Endometrium (tissue), 2 donors: ENCODE data around the gene EFCAB12.
"Not testable (repeated sequence)": the region's sequence is repeated elsewhere in the genome, so short reads cannot be mapped to it uniquely, and the experiment has no call there.

Experiments
- FAIRE-seq: peaks from 2 replicates; lab custom pipeline; 2012; peaks lifted over from hg19 to GRCh38; lab: Jason Lieb, UNC
- donor health status: control.
- donor health status: control.

EFCAB12 gene

DNA sequence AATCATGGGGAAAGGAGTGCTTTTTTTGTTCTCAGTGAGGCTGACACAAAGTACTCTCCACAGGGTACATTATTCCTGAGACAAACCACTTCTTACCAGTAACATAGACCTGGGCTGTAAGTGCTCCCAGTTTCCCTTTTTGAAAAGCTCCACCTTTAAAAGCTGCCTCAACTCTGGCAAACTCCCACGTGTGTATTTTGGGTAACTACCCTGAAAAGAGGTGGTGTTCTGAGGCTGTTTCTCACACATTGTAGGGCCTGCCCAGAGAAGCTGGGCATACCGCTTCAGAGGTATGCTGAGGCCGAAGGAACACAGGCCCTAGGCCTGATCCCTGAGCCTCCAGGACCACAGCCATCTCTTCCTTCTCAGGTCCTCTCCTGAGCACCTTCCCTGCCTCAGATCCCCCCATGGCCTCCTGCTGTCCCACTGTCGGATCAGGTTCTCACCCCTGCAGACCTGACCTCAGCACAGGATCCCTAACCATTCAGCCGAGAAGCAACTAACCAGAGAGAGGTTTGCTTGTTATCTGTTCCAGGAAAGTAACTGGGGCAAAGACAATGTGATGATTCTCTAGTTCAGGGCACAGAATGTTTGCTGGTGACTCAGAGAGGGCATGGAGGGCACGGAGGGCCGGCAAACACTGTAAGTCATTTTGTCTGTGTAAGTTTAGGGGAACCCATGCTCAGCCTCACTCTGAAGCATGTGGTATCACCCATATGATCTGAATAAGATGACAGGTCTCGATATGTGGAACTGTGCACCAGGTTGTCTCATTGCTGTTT, 36.1 kb downstream of the EFCAB12 start:
- FAIRE-seq = not testable (repeated sequence)

DNA sequence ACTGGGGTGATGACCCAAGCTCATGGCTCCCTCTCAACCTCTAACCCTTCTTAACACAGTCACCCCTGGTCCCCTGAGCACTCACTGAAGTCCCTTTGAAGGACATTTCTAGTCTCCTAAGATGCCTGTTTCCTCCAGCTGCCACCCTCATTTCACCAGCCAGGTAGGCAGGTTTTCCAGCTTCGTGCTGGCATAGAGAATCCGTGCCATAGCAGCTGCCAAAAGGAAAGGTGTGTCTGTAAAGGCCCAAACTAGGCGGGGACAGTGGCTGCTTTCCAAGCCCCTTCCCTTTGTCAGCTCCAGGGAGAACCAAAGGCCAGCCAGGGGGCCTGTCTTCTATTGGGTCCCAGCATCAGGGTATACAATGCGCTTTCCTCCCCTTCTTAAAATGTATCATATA, 36.9 kb downstream of the EFCAB12 start:
- not testable (repeated sequence) for FAIRE-seq

DNA sequence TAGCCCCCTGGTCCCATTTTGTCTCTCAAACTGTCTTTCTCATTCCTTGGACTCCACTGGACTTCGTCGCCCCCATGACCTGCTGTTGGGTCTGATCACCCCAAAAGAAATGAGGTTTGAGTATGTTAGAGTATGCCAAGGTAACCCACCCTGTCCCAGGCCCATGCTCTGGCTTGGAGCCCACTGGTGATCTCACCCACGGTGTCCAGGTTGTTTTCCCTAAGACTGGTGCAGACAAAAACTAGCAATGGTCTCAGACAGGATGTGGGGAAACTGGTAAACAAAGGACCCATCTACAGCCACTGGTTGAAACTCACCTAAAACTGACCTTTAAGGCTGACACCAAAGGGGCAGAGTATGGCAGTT, 38.9 kb downstream of the EFCAB12 start:
- no peak for FAIRE-seq

DNA sequence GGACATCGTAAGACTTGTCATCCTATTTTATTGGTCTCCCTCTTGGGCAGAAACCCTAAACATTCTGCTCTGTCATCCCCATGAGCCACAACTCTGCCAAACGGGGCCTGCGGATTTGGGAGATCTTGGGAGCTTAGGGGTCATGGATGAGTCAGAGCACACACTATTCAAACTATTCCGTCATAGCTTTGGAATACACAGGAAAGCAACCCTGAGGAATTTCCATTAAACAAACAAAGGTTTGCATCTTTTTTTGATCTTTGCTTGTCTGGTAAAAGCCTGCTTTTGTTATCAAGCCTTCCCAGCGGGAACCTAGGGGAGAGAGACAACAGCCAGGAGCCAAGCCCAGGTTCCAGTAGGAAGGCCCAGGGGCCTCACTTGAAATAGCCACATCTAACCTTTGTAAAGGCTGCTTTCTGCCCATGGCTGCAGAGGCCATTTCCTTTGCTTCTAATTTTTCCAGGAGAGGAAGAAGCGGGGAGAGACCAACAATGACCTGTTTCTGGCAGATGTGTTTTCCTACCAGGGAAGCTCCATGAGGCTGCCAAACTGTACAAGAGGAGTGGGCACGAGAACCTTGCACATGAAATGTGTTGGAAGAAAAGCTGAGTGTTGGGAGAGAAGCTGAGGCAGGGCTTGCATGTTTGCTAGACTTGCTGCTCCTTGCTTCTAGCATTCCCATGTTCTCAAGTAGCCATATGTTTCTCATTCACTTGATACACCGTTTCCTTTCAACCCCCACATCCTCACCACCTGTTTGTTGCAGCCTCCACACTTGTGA, 39.5 kb downstream of the EFCAB12 start:
- FAIRE-seq = not testable (repeated sequence)

DNA sequence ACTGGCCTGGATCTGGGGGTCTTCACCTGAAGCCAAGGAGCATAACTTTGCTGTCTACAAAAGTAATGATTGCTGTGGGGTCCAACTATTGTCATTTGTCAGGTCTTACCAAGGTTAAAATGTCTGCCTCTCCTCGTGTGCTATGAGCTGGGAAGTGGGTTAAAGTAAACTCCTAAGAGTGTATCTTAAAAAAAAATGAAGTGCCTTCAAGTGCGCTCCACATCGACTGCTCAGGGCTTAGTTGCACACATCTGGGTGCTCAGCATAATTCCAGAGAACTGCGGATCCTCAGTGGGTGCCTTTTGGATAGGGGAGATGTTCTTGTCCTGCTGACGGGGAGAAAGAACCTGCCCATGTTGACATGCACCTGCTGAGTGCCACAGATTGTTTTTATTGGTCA, 40.9 kb downstream of the EFCAB12 start:
- no peak for FAIRE-seq

DNA sequence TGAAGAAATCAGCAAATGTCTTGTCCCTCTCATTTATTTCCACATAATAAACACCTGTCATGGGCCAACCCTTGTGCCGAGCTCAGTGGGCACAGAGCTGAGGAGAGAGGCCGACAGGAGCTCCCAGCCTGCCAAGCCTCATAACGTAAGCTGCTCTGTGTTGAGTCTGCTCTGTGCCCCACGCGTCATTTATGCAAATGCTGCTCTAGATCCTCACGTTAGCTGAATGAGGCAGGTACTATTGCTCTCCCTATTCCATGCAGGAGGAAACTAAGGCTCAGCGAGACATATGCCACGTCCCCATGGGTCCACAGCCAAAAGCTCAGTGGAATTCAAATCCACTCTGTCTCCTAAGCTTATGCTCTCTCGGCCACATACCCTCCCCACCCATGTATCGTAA, 41.5 kb downstream of the EFCAB12 start:
- FAIRE-seq = no peak

DNA sequence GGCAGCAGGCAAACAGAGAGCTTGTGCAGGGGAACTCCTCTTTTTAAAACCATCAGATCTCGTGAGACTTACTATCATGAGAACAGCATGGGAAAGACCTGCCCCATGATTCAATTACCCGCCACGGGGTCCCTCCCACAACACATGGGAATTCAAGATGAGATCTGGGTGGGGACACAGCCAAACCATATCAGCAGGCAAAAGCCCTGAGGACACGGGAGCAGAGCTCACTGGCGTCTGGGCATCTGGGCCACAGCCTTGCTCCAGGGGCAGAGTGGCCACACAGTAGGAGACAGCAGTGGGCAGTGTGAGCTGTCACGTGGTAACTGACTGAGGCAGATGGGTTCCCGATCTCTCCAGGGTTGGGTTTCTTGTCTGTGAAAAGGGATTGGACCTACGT, 42.9 kb downstream of the EFCAB12 start:
- not testable (repeated sequence) for FAIRE-seq

DNA sequence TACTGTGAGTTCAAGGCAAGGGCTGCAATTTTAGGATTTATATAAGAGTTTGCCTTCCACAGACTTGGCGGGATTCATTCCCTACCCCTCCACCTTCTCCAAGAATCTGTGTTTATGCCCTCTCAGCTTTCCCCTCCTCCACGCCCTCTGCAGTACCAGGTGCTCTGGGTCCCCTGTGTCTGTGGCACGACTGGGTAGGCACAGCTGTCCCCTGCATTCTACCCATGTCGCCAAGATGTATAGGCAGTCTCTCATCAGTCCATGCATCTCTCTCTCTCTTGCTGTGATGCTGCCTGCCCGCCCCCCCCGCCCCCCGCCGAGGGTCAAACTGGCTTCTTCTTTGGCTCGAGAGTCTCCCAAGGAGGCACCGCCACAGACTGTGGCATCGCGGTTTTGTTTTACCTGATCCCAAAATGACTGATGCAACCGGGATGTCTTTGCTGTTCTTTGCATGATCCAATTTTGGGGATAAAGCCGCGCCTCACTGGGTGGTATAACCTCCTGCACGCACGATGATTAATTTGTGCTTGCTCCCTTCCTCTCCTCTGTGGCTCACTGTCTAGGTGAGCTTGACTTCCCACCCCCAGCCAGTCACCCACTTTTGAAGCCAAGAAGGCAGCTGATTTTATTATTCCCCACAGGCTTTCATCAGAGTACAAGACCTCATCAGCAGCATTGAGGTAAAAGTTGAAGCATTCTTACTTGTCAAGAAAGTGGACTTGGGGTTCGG, 43.7 kb downstream of the EFCAB12 start:
- no peak for FAIRE-seq

DNA sequence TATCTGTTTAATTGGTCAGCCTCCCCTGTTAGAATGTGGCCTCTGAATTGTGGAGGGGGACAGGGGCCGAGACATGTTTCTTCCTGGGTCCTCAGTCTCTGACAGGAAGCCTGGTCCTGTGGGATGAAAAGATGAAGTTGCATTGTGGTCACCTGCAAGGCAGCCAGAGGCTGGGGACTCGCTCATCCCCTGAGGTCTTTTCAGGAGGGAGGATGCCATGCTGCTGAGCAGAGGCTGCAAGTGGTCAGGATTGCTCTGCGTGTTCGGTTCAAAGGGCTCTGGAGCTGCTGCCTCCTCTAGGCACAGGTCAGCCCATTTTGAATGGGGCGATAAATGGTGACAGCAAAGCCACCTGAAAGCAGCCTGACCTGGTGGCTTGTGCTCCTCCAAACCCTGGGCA, 44.3 kb downstream of the EFCAB12 start:
- not testable (repeated sequence) for FAIRE-seq

DNA sequence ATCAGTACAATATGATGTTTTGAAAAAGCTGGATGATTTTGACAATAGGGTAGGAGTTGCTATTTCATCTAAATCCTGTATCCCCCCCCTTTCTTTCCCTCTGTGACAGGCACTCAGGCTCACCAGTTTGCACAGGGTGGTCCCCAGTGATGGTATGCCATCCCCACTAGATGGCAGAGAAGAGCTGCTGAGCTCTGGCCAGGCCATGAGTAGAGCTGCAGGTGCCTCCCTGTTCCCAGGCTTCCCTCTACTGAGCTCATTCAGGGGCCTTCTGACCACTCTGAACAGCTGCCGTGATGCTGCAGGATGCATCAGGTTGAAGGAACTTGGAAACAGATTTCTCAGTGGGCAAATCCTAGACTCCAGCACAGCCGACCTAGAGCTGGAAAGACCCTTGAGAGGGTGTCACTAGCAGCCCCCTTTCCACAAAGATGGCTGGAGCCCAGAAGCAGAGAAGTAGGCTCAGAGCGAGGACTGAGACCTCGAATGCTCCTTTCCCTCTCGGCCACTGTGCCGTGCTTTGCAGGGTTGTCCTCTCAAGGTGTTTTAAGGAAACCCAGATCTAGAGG, 45.1 kb downstream of the EFCAB12 start:
- FAIRE-seq = no peak

DNA sequence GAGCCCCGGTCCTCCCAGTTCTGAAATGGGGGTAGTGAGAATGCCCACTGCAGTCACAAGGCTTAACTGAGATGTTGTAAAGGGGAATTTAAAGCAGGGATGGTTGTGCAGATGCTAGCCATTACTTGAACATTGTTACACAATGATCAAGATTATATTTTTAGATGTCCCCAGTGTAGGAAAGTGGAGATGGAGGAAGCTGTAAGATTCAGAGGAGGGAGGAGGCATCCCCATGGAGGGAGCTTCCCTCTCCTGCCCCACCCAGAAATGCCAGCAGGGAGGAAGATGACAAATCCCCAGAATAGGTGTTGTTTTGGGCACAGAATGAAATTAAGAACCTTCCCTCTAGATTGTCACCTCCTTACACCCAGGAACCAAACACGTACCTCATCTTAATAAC, 46.1 kb downstream of the EFCAB12 start:
- FAIRE-seq = no peak

DNA sequence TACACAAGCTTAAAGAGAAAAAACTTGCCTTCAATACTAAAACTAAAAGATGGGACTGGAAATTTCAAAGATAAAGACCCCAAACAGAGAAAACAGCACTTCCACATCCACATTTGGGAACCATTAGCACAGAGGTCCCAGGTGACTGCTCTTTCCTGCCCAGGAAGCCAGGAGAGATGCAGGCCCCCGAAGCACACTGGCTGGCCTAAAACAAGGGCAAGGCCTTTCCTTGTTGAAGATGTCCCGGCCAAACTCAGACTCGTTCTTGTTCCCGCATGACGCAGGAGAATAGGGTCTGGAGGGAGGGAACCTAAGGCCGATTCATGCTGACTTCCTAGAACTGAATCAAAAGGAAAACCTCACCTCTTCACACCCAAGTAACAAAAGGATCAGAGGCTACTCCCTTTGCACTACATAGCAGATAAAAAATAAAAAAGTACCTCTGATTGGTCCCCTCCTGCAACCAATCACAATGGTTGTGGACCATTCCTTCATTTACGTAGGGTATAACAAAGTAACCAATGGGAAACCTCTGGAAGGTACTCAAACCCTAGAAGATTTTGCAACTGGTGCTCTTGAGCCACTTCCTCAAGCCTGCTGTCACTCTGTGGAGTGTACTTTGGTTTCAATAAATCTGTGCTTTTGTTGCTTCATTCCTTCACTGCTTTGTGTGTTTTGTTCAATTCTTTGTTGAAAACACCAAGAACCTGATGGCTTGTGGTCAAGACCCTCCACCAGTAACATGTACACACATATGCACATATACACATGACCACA, 48.7 kb downstream of the EFCAB12 start:
- FAIRE-seq = no peak

DNA sequence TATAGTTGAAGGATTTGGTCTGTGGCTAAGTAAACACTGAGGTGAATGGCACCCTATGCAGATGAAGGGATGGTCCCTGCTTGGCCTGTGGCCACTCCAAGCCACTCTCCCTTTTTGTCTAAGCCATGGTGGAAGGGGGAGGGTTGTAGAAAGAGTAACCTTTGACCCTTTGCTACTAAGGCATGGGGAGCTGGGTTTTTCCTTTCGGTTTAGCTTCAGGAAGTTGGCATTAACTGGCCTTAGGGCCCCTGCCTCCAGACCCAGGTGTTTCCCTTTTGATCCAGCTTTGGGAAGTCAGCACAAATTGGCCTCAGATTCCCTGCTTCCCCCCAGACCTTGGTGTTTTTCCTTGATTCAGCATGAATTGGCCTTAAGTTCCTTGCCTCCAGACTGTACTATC, 49.5 kb downstream of the EFCAB12 start:
- FAIRE-seq = no peak

DNA sequence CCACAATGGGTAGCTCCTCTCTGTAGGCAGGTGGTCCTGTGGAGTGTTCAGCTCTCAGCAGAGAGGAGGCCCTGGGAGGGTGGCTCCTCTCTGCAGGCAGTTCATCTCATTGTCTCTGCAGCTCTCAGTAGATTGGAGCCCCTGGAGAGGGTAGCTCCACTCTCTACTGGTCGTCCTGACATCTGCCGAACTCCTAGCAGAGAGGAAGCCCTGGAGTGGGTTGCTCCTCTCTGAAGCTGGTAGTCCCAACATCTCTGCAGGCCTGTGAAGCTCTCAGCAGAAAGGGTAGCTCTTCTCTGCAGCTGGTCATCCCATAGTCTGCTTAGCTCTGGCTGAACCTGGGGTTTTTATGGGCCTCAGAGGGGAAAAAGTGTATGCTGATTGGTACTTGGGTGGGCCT, 50.8 kb downstream of the EFCAB12 start:
- no peak for FAIRE-seq

DNA sequence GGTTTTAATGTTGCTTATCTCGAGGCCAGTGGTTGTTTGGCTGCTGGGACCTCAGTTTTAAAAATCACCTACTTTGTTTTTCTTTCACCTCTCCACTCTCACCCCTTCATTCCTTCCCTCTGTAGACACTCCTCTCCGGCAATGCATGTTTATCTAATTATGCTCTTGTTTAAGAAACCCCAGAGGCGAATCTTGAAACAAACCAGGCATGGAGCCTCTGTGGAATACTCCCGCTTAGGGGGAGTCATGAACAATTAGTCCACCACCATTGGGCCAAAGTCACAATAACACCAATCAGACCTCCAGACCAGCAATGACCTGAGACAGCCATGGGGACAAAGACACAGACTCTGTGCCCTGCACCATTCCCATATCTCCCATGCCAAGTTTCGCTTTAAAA, 53.3 kb downstream of the EFCAB12 start:
- FAIRE-seq = no peak

DNA sequence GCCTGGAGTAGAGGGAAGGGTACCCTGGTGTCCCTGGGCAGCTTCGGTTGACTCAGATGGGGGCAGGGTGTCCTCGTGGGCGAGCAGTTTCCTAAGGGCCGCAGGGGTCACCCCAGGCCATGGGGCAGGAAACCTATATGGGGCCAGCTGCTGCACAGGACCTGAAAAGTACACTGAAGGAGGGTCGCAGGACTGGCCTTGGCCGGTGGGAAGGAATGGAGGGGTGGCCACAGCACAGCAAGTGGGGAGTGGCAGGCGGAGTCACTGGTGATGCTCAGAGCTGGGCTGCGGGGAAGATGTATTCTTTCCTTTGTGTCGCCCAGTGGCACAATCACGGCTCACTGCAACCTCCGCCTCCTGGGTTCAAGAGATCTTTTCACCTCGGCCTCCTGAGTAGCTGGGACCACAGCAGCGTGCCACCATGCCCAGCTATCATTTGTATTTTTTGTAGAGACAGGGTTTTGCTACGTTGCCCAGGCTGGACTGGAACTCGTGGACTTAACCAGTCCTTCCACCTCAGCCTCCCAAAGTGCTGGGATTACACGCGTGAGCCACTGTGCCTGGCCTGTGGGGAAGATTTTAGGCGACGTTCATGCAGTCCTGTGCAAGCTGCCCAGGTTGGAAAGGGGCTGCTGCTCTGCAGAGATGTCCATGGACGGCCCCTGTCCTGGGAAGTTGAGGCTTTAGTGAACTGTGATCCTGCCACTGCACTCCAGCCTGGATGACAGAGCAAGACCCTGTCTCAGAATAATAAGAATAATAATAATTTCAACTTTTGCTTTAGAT, 57.2 kb downstream of the EFCAB12 start:
- FAIRE-seq = no peak

DNA sequence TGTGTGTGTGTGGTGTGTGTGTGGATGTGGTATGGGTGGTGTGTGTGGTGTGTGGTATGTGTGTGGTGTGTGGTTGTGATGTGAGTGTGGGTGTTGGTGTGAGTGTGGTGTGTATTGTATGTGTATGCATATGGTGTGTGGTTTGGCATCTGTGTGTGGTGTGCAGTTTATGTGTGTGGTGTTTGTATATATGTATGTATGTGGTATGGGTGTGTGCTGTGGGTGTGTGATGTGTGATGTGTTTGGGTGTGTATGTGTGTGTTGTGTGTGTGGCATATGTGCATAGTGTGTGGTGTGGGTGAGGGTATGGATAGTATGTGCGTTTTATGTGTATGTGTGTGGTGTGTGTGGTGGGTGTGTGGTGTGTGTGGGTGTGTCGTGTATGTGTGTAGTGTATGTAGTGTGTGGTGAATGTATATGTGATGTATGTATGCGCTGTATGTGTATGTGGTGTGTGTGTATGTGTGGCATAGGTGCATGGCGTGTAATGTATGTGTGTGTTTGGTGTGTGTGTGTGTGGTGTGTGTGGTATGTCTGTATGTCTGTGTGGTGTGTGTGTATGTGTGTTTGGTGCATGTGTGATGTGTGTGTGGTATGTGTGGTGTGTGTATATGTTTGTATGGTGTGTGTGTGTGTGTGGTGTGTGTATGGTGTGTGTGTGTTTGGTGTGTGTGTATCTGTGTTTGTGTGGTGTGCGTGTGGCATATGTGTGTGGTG, 58.0 kb downstream of the EFCAB12 start:
- FAIRE-seq = no peak

DNA sequence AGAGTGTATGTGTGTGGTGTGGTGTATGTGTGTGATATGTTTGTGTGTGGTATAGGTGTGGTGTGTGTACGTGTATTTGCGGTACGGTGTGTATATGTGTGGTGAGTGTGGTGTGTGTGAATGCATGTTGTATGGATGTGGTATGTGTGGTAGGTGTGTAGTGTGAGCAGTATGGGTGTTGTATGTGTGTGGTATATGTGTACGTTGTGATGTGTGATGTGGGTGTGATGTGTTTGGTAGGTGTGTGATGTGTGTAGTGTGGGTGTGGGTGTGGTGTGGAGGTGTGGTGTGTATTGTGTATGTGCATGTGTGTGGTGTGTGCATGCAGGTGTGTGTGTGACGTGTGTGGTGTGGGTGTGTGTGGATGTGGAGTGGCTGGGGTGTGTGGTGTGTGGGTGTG, 58.7 kb downstream of the EFCAB12 start:
- FAIRE-seq = no peak

DNA sequence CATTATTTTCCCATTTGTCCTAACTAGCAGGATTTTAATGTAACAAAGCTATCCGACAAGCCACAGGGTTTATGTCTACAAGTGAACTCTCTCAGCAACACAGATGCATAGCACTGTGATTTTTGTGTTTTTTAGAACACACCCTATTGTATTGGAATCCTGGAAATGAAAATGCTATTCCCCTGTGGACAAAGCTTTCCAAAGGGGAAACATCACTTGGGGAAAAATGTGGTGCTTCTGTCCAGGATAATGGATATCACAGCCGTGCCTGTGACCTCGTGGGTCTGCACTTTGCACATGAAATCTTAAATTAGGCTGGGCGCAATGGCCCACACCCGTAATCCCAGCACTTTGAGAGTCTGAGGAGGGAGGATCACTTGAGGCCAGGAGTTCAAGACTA, 60.6 kb downstream of the EFCAB12 start:
- no peak for FAIRE-seq

DNA sequence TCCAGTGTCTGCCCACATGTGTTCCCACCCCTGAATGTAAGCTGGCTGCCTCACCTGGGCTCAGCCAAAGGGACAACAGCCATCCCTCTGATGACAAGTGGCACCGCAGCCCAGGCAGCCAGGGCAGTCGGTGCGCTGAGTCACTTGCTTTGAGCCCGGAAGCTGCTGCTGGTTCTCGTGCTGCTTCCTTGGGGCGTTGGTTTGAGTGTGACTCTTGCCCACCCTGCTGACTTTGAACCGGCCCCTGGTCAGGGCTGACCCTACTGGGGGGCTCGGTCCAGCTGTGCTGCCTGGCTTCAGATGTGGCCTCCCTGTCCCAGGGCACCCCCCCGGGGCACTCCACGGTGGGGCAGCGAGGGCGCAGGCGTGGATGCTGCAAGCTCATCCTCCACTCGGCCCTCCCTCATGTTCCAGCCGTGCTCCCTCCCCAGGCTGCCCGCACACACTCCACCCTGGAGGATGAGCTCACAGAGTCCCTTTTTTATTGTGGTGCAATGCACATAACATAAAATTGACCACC, 62.1 kb downstream of the EFCAB12 start:
- no peak for FAIRE-seq
